IPS DF 6.9 (cell line): ENCODE data around the gene ACTG2.

Experiments
- DNase-seq: peaks from one replicate; pipeline ENCODE4 v3.0.0-alpha.2; 2013; ENCODE audit warnings: low read depth, low spot score
- H3K27ac ChIP-seq: one replicate; pipeline ENCODE4 v1.5.1; 2013; ENCODE audit warnings: low read length, control low read depth
- H3K27me3 ChIP-seq: 2 replicates; pipeline ENCODE4 v1.6.1; 2013; ENCODE audit warnings: mild to moderate bottlenecking, low read length; ENCODE audit not compliant: control insufficient read depth, insufficient read depth
- H3K36me3 ChIP-seq: 2 replicates; pipeline ENCODE4 v1.6.1; 2013; ENCODE audit warnings: low read length; ENCODE audit not compliant: control insufficient read depth, insufficient read depth
- H3K4me1 ChIP-seq: 2 replicates; pipeline ENCODE4 v1.6.1; 2013; ENCODE audit warnings: low read length; ENCODE audit not compliant: control insufficient read depth, insufficient read depth
- H3K4me3 ChIP-seq: 2 replicates; pipeline ENCODE4 v1.5.1; 2013; ENCODE audit warnings: mild to moderate bottlenecking, low read length
- H3K9me3 ChIP-seq: 2 replicates; pipeline ENCODE4 v1.6.1; 2013; ENCODE audit warnings: low read length, inconsistent platforms; ENCODE audit not compliant: control insufficient read depth, insufficient read depth
- WGBS: extraction: QIAGEN DNeasy Blood & Tissue Kit; methylation state at CpG from one replicate; pipeline ENCODE4 v1.1.7; 2013; ENCODE audit warnings: mixed read lengths, missing lambda C conversion rate; ENCODE audit not compliant: insufficient read length, insufficient coverage; 5-methylcytosine and 5-hydroxymethylcytosine counted together

ACTG2 gene

DNA sequence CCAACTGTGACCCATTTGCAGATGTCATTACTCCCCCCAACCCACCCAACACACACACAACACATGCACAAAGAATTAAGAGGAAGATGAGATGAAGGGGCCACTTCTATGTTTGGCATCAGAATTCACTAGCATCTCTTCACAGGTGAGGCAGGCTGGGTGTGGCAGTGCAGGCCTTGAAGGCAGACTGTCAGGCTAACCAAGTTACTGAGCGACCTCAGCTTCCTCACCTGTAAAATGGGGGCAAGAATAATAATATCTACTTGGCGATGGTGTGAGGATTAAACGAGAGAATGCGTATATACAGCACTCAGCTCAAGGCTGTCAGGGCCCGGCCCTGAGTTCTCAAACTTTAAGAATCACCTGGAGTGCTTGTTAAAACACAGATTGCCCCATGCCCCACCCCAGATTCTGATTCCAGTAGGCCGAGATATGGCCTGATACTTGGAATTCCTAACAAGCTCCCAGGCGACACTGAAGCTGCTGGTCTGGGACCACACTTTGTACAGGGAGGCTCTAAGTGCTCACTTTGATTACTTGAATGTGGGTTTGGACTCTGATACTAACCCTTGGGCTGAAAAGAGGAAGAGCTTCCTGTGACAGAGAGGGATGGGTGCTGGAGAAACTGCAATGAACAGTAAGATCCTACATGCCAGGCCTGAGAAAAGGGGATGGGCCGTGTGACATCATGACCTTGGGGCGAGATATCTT is 1.1 kb downstream of the ACTG2 start:
- Histone ChIP-seq H3K36me3 (no peaks in the 10 kb centered on the region; the same call in 1 of the 2 replicates), H3K27ac (no peak overlapping the region), H3K4me1 (no peaks in the 10 kb centered on the region), H3K9me3 (no peaks in the 10 kb centered on the region), H3K4me3 (no peak overlapping the region), H3K27me3 (no peaks in the 10 kb centered on the region)
- DNase-seq = no peak
- no CpG with 5 or more reads among the region's 9 CpGs for WGBS

DNA sequence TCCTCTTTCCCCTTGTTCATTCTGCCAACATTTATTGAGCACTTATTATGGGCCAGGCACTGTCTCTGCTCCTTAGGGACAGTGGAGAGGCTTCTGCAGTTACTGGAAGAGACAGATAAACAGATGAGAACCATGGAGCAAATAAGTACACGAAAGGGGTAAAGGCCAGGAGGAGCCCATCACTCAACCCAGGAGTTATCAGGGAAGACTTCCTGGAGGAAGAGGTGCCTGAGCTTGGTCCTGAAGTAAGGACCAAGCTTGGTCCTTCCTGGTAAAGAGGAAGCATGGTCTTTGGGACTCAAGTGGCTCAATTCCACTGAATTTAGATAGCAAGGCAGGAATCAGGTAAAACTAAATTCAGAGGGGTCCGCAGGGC is 1.7 kb downstream of the ACTG2 start:
- no peak for DNase-seq
- Histone ChIP-seq H3K4me3 (no peak overlapping the region), H3K36me3 (no peaks in the 10 kb centered on the region; the same call in 1 of the 2 replicates), H3K9me3 (no peaks in the 10 kb centered on the region), H3K27ac (no peak overlapping the region), H3K27me3 (no peaks in the 10 kb centered on the region), H3K4me1 (no peaks in the 10 kb centered on the region)
- WGBS = no CpG with 5 or more reads among the region's 2 CpGs

DNA sequence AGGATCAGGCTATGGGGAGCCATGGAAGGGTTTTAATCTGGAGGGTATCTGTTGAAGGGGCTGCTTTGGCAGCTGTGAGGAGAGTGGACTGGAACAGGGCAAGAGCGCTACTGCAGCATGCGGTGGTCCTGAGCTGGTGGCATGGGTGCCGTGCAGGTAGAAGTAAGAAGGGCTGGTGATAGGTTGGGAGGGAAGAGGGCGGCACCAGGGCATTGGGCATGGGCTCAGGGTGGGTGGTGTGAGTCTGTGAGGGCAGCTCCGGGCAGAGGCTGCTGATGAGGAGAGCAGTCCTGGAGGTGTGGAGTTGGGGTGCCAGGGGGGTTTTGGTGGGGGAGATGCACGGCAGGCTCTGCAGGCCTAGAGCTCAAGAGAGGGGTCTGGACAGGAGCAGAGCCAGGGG is 2.1 kb downstream of the ACTG2 start:
- DNase-seq = no peak
- Histone ChIP-seq H3K27ac (no peak overlapping the region), H3K4me1 (no peaks in the 10 kb centered on the region), H3K27me3 (no peaks in the 10 kb centered on the region), H3K4me3 (no peak overlapping the region), H3K36me3 (no peaks in the 10 kb centered on the region; the same call in 1 of the 2 replicates), H3K9me3 (no peaks in the 10 kb centered on the region)
- WGBS = no CpG with 5 or more reads among the region's 6 CpGs

DNA sequence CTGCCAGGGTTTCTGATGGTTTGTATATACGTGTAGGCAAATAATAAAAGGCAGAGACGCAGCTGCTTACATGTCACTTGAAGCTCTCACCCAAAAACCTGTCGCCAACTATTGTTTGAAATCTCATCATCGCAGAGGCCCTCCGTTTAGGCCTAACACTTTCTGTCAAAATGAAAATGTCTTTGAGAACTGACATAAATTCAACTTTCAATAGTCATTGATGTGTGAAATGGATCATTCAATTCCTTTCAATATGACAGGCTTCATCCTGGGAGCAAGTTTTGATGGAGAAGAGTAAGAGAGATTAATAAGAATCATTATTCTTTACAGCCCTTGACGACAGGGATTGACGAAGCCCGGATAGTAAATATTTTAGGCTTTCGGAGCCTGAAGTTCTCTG is 2.7 kb downstream of the ACTG2 start:
- WGBS = no CpG with 5 or more reads among the region's 9 CpGs
- Histone ChIP-seq H3K36me3 (no peaks in the 10 kb centered on the region; the same call in 1 of the 2 replicates), H3K4me3 (no peak overlapping the region), H3K4me1 (no peaks in the 10 kb centered on the region), H3K27me3 (no peaks in the 10 kb centered on the region), H3K27ac (no peak overlapping the region), H3K9me3 (no peaks in the 10 kb centered on the region)
- no peak for DNase-seq

DNA sequence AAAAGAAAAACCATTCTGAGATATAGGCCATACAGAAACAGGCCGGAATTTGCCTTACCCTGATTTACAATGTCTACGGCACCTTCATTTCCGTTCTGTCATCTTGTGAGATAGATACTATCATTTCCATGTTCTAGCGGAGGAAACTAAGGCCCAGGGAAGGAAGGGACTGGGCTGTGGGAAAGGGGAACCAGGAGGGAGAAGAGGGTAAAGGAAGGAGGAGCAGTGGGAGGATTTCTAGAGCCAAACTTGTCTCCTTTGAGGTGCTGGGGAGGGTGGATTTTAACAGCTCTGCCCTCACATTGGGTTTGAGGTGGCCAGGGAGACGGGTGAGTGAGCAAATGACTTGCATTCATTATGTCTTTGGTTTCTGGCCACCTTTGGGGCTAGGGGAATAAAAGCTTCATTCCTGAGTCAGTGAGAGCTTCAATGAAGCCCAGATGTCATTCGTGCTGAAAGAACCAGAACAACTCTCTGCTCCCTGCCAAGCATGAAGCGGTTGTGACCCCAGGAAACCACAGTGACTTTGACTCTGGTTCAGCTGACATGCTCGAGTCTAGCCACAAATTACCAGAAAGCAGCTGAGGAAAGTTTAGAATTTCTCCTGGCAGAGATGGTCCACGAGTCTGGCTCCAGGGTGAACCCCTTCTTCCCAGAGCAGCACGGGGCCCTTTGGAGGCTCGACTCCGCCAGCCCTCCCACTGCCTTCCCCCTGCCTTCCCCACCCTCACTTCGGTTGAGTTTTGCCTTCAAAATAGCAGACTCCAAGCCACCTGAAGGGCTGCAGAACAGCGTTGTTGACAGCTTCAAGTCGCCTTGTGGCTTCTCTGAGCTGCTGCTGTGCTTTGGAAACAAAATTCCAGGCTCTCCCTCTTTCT is 3.8 kb downstream of the ACTG2 start:
- Histone ChIP-seq H3K4me1 (no peaks in the 10 kb centered on the region), H3K9me3 (no peaks in the 10 kb centered on the region), H3K27ac (no peak overlapping the region), H3K36me3 (no peaks in the 10 kb centered on the region), H3K27me3 (no peaks in the 10 kb centered on the region), H3K4me3 (no peak overlapping the region)
- WGBS = no CpG with 5 or more reads among the region's 15 CpGs
- DNase-seq = no peak

DNA sequence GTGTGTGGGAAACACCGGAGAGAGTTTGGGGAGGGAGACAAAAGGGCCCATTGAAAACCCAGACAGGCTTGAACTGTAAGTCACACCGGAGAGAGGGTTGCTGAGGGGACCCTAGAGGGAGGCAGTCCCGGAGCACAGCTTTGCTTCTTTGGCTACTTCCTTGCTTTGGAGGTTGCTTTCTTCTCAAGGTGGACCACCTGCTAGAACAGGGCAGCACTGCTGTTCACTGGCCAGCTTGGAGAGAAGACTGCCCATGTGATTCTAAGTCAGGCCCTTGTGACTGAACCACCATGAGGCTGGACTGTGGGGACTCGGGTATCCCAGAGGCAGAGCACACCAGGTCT is 4.4 kb downstream of the ACTG2 start:
- H3K27ac ChIP-seq = no peak overlapping the region
- WGBS = no CpG with 5 or more reads among the region's 4 CpGs
- no peaks in the 10 kb centered on the region for H3K4me1 ChIP-seq
- no peaks in the 10 kb centered on the region for H3K9me3 ChIP-seq
- no peaks in the 10 kb centered on the region for H3K27me3 ChIP-seq
- no peaks in the 10 kb centered on the region for H3K36me3 ChIP-seq
- DNase-seq = no peak
- H3K4me3 ChIP-seq = no peak overlapping the region

DNA sequence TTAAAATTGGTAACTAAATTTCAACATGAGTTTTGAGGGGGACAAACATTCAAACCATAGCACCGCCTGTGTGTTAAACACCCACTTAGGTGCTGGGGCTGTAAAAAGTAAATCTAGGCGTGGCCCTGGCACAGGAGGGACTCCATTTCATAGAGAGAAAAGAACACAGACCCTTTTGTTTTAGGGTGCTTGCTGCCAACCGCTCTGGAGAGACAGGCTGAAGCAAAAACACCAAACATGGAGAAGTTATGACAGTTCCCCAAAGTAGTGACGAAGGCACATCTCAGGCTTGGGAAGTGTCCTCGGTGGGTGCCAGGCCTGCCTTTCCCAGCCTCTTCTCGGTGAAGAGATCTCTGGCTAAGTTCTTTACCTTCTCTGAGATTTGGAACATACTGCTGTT is 5.1 kb downstream of the ACTG2 start:
- H3K27ac ChIP-seq = no peak overlapping the region
- H3K36me3 ChIP-seq = no peaks in the 10 kb centered on the region
- WGBS = no CpG with 5 or more reads among the region's 6 CpGs

DNA sequence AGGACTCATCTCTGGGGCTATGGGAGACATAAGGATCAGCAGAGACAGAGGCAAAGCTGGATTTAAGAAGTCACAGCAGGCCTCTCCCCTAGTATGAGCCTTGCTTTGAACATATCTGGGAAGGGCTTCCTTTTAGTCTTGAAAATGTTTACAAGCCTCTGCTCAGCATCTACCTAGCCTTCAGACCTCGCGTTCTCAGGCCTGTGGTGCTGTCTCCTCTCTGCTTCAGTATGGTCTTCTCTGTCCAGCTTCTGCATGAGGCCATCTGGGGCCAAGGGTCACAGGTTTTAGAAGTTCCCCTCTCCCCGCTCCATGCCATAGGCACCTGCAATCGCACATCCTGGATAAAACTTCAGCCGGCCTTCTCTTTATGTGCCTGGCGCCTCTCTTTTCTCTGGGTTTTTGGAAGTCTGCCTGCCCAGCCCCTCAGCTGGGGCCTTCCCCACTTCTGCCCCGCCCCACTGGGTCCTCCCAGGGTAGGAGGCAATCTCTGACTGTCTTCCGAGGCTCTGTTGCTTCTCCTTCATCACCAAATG is 7.1 kb downstream of the ACTG2 start:
- no peaks in the 10 kb centered on the region for H3K9me3 ChIP-seq
- no peak for DNase-seq
- H3K4me1 ChIP-seq = no peaks in the 10 kb centered on the region
- H3K4me3 ChIP-seq = no peak overlapping the region
- no peak overlapping the region for H3K27ac ChIP-seq
- no peaks in the 10 kb centered on the region for H3K36me3 ChIP-seq
- WGBS = no CpG with 5 or more reads among the region's 8 CpGs
- no peaks in the 10 kb centered on the region for H3K27me3 ChIP-seq

More for the DNA sequence above, 5.1 kb downstream of the ACTG2 start:
- no peaks in the 10 kb centered on the region for H3K9me3 ChIP-seq
- no peak for DNase-seq
- no peak overlapping the region for H3K4me3 ChIP-seq
- no peaks in the 10 kb centered on the region for H3K4me1 ChIP-seq
- H3K27me3 ChIP-seq = no peaks in the 10 kb centered on the region

DNA sequence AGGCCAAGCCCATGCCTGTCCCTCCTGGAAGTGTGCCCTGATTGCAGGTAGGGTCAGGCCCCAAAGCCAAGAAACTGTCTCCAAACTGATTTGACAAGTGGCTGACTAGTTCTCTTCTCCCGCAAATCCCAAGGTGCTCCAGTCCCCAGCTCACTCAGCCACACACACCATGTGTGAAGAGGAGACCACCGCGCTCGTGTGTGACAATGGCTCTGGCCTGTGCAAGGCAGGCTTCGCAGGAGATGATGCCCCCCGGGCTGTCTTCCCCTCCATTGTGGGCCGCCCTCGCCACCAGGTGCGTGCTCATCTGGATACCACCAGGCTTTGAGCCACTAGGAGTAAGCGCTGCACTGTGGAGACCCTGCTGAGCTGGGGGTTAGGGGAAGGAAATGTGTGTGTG is 8.3 kb downstream of the ACTG2 start:
- Histone ChIP-seq H3K4me1 (no peaks in the 10 kb centered on the region), H3K9me3 (no peaks in the 10 kb centered on the region), H3K27ac (no peak overlapping the region), H3K36me3 (no peaks in the 10 kb centered on the region), H3K4me3 (no peak overlapping the region), H3K27me3 (no peaks in the 10 kb centered on the region)
- no CpG with 5 or more reads among the region's 10 CpGs for WGBS
- no peak for DNase-seq

DNA sequence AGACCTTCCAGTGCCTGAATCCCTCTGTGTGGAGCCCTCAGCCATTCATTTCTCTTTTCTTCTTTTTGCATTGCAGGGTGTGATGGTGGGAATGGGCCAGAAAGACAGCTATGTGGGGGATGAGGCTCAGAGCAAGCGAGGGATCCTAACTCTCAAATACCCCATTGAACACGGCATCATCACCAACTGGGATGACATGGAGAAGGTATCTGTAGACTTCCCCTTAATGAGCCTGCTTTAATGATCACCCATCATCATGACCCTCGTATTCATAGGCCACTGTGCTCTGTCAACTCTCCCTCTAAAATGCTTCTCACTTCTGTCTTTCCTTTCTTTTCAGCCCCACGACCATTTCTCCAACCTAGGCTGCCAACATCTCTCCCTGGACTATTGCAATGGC is 9.5 kb downstream of the ACTG2 start:
- no CpG with 5 or more reads among the region's 4 CpGs for WGBS
- Histone ChIP-seq H3K4me1 (no peaks in the 10 kb centered on the region), H3K4me3 (no peak overlapping the region), H3K9me3 (no peaks in the 10 kb centered on the region), H3K27me3 (no peaks in the 10 kb centered on the region), H3K27ac (no peak overlapping the region), H3K36me3 (no peaks in the 10 kb centered on the region)
- DNase-seq = no peak
